NCI-H69 (cell line): ENCODE results near the gene SIK2.
"Not testable (repeated sequence)": the region's sequence is repeated elsewhere in the genome, so short reads cannot be mapped to it uniquely, and the experiment has no call there.

ENCODE experiments used
- DNase-seq: peaks from one replicate; lab custom pipeline; 2025; lab: John Stamatoyannopoulos, UW

Gene SIK2

DNA sequence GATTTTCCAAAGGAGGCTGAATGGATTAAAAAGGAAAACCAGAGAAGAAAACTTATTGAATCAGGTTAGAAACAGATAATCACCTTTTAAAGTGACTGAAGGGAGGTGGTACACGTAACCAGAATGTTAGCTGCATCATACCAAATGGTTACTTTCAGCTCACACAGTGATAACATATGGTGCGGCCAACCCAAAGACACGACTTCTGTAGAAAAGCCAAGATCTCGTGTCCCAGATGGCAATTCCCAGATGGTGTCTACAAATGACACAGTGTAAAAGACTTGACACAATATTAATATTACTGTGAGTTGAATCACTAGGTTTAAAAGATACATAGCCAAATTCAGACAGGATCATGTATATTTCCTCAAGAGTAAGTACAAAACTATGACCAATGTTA lies 158.8 kb downstream of the SIK2 start:
- no peak for DNase-seq

DNA sequence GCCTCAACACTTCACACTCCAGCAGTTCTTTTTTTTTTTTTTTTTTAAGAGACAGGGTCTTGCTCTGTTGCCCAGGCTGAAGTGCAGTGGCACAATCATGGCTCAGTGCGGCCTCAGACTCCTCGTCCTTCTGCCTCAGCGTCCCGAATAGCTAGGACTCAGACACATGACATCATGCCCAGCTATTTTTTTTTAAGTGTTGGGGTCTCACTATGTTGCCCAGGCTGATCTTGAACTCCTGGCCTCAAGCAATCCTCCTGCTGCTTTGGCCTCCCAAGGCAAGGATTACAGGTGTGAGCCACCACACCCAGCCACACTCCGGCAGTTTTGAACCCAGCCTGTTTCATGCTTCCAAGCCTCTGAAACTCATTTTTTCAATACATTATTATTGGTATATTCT lies 160.3 kb downstream of the SIK2 start:
- DNase-seq, result no peak

DNA sequence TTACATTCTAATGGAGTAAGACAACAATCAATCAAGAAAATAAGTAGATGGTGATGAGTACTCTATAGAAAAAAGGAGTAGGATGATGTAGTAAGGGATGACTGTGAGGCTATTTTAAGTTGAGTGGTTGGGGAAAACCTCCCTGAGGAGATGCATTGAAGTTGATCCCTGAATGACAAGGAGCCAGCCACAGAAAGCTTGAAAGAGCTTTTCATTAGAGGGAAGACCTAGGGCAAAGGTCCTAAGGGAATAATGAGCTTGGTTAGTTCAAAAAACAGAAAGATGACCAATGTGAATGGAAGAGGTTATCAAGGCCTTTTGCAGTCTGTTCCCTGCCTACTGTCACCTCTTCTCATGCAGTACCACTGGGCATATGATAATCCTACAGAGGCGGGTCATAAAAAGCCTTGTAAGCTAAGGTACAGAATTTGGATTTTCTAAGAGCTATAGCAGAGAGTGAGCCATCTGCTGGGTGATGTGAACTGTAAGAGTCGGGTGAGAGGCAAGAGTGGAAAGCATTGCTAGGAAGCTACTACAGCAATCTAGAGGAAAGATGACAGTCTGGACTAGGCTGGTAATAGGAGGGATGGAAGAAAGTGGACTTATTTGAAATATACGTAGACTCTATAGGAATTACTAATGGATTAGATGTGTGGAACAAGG lies 160.9 kb downstream of the SIK2 start:
- DNase-seq, result no peak

DNA sequence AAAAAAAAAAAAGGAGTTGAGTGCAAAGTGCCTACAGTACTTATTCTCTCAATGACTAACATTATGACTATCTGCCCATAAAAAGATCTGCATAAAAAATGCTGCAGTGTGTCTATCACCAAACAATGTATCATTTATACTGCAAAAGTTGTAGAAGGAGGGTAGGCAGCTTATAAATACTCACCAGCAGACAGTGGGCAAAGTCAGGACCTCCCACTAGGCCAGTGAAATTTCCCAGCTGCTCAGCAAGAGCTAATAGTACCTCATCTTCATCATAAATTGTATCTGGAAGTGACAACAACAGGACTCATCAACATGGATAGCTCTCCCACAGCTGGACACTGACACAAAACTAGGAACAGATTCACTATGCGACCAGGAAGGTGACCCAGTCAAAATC lies 162.4 kb downstream of the SIK2 start:
- DNase-seq, result no peak

DNA sequence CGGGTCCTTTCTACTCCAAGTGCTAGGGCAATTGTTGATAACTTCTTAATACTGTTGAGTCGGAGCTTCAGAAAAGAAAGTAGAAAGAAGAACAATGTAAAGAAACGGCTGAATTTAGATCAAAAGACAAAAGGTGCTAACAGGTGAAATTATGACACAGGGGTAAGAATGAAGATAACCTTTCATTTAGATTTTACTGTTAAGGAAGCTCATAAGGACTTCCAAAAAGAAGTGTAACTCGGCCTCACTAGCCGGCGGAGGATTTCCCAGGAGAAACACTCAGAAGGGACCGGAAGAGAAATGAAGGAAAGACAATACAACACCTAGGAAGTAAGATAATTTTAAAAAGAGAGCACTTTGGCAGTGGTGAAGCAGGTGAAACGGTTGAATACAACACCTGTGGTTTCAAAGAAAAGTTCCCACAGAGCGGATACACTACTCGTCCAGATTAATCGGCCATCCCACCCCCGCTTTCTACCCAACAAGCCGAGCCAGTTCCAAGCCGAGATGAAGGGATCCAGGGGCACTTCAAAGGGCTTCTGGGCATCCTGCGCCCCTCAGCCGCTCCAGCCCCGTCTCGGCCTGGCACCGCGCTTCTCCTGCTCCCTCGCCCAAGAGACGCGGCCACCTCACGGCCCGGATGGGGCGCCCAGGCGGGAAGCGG lies 163.2 kb downstream of the SIK2 start:
- DNase-seq, result peak; percentile 19

DNA sequence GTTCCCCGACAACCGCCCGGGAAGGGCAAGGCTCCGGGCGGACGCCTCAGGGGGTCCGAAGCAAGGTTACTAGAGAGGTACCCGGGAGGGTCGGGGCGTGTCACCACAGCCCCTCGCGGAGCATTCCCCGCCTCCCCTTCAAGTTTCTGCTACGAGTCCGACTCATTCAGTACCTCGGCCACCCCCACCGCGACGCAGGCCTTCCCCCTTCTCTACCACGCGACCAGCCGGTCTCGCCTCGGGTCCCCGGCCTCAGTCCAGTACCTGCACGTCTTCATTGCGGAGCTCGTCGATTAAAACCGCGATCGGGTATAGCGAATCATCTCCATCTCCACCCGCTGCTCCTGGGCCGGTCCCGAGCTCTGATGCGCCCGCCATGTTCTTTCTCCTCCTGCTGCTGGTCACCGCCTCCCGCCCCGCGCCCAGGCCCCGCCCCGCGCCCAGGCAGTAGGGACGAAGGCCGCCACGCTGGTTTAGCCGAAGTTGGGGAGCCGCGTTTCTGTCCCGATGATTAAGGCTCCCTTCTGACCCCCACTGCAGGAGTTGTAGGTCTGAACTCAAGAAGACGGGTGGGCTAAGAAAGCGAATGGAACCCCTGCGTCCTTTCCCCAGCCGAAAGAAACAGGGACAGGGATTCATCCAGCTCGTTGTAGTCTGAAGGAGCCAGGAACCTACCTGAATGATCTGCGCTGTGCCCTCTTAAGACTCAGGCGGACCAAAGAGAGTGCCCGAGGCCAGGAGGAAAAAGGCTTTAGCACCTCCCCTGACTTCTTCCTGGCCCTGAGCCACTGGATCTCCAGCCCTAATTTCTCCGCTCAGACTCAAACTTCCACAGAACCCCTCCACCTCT lies 164.0 kb downstream of the SIK2 start, which contains the start of gene PPP2R1B:
TSS of gene PPP2R1B (minus strand) at position 406 of the 850 bp plus-strand sequence. CDS start at position 378, 28 bp downstream.
- peak; percentile 88 for DNase-seq

DNA sequence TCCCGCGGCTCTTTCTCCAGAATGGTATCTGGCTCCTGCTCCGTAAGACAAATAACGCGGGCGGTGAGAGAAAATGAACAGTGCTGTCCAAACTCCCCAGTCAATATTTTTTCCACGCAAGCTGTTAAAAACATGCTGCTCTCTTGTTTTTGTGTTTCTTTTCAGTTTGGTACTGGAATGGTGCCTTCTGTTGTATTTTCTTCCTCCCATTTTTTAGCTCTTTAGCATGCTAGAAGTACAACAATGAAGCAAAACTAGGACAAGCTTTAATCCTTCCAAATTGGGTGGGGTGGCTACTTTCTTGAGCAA lies 164.5 kb downstream of the SIK2 start:
- no peak for DNase-seq

DNA sequence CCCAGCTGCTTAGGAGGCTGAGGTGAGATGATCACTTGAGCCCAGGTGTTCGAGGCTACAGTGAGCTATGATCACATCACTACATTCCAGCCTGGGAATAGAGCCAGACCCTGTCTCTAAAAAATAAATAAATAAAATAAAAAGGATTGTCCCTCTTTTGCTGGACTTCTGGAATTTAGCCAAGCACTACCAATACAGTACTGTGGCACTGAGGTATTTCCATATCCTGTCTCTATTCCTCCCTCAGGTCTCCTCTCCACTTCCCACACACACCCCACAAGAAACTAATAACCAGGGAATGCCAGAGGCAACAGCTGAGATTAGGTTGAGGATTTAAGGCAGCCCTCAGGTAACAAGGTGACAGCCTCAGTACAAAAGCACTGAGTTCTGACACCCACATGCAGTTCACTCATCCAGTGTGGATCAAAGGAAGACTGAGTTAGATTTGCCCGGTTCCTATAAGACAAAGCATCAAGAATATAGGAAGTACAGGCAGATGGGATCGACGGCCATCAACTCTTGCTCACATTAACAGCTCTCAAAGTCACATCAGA lies 168.4 kb downstream of the SIK2 start:
- peak; percentile 43 for DNase-seq

DNA sequence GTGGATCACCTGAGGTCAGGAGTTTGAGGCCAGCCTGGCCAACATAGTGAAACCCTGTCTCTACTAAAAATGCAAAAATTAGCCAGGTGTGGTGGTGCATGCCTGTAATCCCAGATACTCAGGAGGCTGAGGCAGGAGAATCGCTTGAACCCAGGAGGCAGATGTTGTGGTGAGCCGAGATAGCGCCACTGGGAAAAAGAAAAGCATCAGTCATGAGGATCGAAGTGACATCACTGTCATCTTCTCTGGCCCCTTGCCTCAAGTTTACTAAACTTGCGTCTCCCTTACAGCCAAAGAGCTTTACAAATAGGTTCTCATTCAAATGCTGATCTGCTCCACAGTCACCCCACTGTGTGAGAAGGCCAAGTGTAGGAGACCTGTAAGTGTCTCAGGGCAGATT lies 169.0 kb downstream of the SIK2 start:
- DNase-seq, result not testable (repeated sequence)

DNA sequence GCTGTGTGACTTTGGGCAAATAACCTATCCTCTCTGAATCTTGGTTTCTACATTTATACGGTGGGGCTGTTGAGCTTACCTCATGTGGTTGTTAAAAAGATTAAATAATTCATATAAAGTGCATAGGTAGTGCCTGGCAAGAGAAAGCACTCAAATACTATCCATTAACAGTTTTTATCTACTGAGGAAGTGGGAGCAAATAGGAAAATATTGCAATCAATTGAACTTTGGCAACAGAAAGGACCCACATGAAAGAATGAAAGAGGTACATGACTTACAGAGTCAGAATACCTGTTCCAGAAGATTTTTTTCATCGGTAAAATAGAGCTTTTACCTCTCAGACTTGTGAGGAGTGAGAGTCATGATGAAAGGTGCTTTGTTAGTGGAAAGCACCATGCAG lies 170.3 kb downstream of the SIK2 start:
- no peak for DNase-seq

DNA sequence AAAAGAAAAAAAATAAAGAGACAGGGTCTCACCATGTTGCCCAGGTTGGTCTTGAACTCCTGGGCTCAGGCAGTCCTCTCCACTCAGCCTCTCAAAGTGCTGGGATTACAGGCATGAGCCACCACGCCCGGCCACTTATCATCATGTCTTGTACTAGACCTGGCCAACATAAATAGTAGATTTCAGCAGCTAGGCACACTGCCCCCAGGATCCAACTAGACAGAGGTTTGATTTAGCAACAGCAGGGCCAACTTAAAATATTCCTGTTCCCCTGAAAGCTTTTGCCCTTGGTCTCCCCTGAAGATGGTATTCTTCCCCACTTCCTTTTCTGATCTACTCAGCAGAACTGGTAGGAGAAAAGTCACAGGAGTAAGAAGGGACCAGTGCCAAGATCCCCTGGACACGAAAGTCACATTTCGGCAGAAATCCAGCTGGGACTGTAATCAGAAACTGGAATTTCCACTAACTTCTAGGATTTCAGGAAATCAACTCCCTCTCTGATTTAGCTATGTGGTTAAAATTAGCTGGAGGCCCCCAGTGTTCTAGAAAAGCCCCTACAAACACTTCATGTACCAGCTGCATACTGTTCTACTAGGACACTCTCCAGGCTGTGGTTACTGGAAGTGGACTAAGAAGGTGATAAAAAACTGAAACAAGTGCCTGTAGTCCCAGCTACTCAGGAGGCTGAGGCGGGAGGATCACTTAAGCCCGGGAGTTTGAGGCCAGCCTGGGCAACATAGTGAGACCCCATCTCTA lies 172.9 kb downstream of the SIK2 start:
- no peak for DNase-seq

DNA sequence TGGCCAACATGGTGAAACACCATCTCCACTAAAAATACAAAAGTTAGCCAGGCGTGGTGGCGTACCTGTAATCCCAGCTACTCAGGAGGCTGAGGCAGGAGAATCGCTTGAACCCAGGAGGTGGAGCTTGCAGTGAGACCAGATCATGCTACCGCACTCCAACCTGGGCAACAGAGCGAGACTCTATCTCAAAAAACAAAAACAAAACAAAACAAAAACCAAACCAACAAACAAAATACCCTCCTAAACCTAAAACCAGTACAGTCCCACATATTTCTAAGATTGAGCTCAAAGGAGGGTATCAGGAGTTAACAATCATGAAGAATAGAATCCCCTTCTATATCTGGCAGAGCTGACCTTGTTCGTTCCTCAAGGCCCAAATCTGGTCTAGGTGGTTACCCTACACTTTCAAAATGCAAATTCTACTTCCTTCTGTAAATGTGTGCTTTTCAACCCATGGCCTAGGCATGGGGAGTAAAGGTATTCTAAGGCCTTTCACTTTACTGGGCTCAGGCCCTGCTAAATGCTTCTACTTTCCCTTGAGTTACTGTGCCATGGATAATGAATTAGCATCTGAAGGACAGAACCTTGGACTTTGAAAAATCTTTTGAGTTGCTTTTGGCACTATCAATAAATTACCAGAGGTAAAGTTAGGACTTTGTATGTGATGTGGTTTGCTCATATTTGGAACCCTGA lies 174.3 kb downstream of the SIK2 start:
- DNase-seq, result no peak

DNA sequence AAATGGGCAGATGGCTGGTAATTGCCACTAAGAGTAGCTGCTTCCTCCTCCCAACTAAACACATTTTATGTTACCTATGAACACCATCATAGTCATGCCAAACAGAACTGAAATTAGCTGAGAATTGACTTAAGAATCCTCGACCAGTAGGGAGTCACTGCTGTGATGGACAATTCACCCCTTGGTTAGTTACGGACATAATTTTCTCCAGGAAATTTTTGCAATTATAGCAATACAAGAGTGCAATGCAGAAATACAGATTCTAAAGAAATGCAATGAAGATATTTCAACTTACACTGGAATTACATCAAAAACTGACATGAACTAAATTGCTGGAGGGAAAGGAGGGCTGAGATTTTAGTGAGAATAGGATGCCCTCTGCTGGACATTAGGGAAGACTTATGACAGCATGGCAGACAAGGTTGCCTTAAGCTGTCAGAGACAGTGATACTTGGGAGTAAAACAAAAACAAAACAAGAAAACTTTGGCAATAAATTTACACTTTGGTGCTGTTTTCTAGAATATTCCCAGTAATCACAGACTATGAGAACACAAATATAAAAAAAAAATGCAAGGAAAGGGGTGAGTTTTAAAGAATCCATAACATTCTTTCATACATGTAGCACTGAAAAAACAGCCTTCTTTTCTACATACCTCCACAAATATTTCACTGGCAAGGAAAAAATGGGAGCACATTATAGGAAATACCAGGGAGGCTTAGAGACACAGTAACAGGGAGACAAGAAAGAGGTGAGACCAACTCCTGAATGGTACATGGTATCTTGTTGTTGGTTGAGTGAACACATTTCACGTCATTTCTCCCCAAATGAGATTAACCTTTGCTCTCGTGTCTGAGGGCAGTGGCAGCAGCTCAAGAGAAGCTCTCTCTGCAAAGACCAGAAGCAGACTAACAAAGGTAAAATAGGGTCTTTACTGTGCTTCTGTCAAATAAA lies 175.1 kb downstream of the SIK2 start:
- DNase-seq, result peak; percentile 85

DNA sequence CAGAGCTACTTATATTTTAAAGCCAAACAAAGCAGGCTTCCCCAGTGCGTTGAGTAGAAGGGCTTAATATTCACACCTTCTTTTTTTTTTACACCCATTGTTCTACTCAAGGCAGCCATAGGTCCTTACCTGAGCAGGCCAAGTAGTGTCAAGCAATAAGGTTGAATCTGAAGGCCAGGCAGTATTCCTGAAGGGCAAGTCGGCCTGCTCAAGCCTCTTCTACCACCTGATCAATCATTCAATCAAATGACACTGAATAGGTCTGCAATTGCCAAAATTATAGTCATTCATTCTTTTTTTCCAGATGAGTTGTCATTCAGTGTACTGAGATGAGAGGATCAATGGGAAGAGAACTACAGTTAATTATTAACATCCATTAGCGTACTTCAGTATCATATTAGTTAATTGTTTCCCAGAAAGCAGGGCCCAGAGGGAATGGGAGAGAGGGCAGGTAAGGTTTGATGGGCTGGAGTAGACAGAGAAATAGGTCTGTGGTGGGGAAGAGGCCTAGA lies 175.9 kb downstream of the SIK2 start:
- DNase-seq, result no peak

DNA sequence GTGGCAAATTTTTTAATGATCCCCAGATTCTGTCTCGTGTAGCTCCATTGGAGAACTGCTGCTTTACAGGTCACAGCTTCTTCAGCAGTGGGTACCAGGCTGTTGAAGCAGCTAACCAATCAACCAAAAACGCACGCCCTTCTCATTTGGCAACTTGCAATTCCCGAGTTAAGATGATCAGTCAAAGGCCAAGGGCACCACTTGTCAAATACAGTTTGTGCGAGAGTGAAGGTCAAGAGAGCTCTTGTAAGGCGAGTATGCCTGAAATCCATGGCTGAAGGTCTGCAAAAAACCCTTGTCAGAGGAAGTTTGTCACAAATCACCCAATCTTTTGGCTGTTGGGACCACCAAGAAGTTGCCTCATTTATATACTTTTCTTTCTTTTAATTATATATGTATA lies 176.9 kb downstream of the SIK2 start:
- no peak for DNase-seq
